H7 (cell line): ENCODE data around the gene MASP1. TPM values are rescaled to one million over a fixed set of nuclear protein-coding genes. Genes with fewer than 3 reads are reported as not detected.
A peak's percentile ranks its signal among the peaks of the same experiment; 100 is the strongest.

ENCODE experiments used
- DNase-seq: peaks from one replicate; pipeline ENCODE4 v3.0.0; 2012
- H3K27me3 ChIP-seq: 2 replicates; pipeline ENCODE4 v1.6.0; 2011; ENCODE audit warnings: mild to moderate bottlenecking, low read length; ENCODE audit not compliant: control insufficient read depth, insufficient read depth
- H3K36me3 ChIP-seq: replicated peaks from 2 replicates; pipeline ENCODE4 v1.5.1; 2011; ENCODE audit warnings: low read length; ENCODE audit not compliant: control insufficient read depth, insufficient read depth
- H3K4me3 ChIP-seq: 2 replicates; pipeline ENCODE4 v1.5.1; 2011; ENCODE audit warnings: low read depth, mild to moderate bottlenecking, control low read depth, low read length, moderate library complexity; ENCODE audit not compliant: insufficient read depth
- total RNA-seq: library from RNA; depleted of rRNA; stranded (reverse); fragments of >200 nt; shearing (Covaris generic); gene quantifications from 2 replicates; pipeline ENCODE4 v1.2.3, GENCODE V29; 2014

The MASP1 gene
- total RNA-seq, 1 experiment from 2014 or later: 4.1 TPM

- H3K4me3 ChIP-seq: no peak overlapping the region
- no peaks in the 10 kb centered on the region for H3K36me3 ChIP-seq
- peaks cover 1% of the 10 kb centered on the region for H3K27me3 ChIP-seq
- no peak for DNase-seq
These were observed 4.3 kb downstream of the MASP1 start for GRCh38 chr3:187287256-187287655.

GRCh38 chr3:187286467-187287059 is 5.0 kb downstream of the MASP1 start:
- no peak overlapping the region for H3K4me3 ChIP-seq
- no peak for DNase-seq
- H3K36me3 ChIP-seq: no peaks in the 10 kb centered on the region
- peaks cover 1% of the 10 kb centered on the region for H3K27me3 ChIP-seq

- H3K27me3 ChIP-seq: no peaks in the 10 kb centered on the region; the same call in 1 of the 2 replicates
- peak; percentile 26 for DNase-seq
- no peaks in the 10 kb centered on the region for H3K36me3 ChIP-seq
- no peak overlapping the region for H3K4me3 ChIP-seq
These were observed 10.3 kb downstream of the MASP1 start for GRCh38 chr3:187281191-187281714.

- no peak overlapping the region for H3K4me3 ChIP-seq
- no peaks in the 10 kb centered on the region; the same call in 1 of the 2 replicates for H3K27me3 ChIP-seq
- no peaks in the 10 kb centered on the region for H3K36me3 ChIP-seq
- DNase-seq: no peak
These were observed 10.9 kb downstream of the MASP1 start for GRCh38 chr3:187280644-187281043.

- DNase-seq: no peak
- Histone ChIP-seq H3K27me3 (no peaks in the 10 kb centered on the region; the same call in 1 of the 2 replicates), H3K36me3 (no peaks in the 10 kb centered on the region), H3K4me3 (no peak overlapping the region)
These were observed 14.4 kb downstream of the MASP1 start for GRCh38 chr3:187277129-187277462.

GRCh38 chr3:187276397-187277128 is 15.0 kb downstream of the MASP1 start:
- Histone ChIP-seq H3K27me3 (no peaks in the 10 kb centered on the region; the same call in 1 of the 2 replicates), H3K4me3 (no peak overlapping the region), H3K36me3 (no peaks in the 10 kb centered on the region)
- DNase-seq: no peak

GRCh38 chr3:187274977-187275338 is 16.6 kb downstream of the MASP1 start:
- Histone ChIP-seq H3K27me3 (no peaks in the 10 kb centered on the region; the same call in 1 of the 2 replicates), H3K4me3 (no peak overlapping the region), H3K36me3 (no peaks in the 10 kb centered on the region)
- DNase-seq: peak; percentile 85

GRCh38 chr3:187274315-187274976 is 17.1 kb downstream of the MASP1 start:
- no peak for DNase-seq
- Histone ChIP-seq H3K4me3 (no peak overlapping the region), H3K36me3 (no peaks in the 10 kb centered on the region), H3K27me3 (no peaks in the 10 kb centered on the region; the same call in 1 of the 2 replicates)

GRCh38 chr3:187271582-187271981 is 20.0 kb downstream of the MASP1 start:
- Histone ChIP-seq H3K36me3 (no peaks in the 10 kb centered on the region), H3K4me3 (no peak overlapping the region), H3K27me3 (no peaks in the 10 kb centered on the region)
- DNase-seq: no peak

GRCh38 chr3:187269486-187269885 is 22.1 kb downstream of the MASP1 start:
- H3K36me3 ChIP-seq: no peaks in the 10 kb centered on the region
- H3K27me3 ChIP-seq: no peaks in the 10 kb centered on the region
- no peak for DNase-seq
- H3K4me3 ChIP-seq: no peak overlapping the region

GRCh38 chr3:187267306-187267705 is 24.2 kb downstream of the MASP1 start:
- Histone ChIP-seq H3K36me3 (no peaks in the 10 kb centered on the region), H3K4me3 (no peak overlapping the region), H3K27me3 (no peaks in the 10 kb centered on the region)
- no peak for DNase-seq

GRCh38 chr3:187266691-187267090 is 24.8 kb downstream of the MASP1 start:
- no peaks in the 10 kb centered on the region for H3K36me3 ChIP-seq
- no peak overlapping the region for H3K4me3 ChIP-seq
- DNase-seq: no peak
- no peaks in the 10 kb centered on the region for H3K27me3 ChIP-seq

- no peak overlapping the region for H3K4me3 ChIP-seq
- no peaks in the 10 kb centered on the region for H3K36me3 ChIP-seq
- DNase-seq: no peak
- H3K27me3 ChIP-seq: no peaks in the 10 kb centered on the region
These were observed 26.0 kb downstream of the MASP1 start for GRCh38 chr3:187265461-187265955.

GRCh38 chr3:187264911-187265310 is 26.6 kb downstream of the MASP1 start:
- no peaks in the 10 kb centered on the region for H3K36me3 ChIP-seq
- no peak for DNase-seq
- no peak overlapping the region for H3K4me3 ChIP-seq
- no peaks in the 10 kb centered on the region for H3K27me3 ChIP-seq

GRCh38 chr3:187264021-187264420 is 27.5 kb downstream of the MASP1 start:
- H3K4me3 ChIP-seq: no peak overlapping the region
- no peaks in the 10 kb centered on the region for H3K27me3 ChIP-seq
- no peak for DNase-seq

More at GRCh38 chr3:187264021-187264420, 27.5 kb downstream of the MASP1 start:
- no peaks in the 10 kb centered on the region for H3K36me3 ChIP-seq
